ENCODE measurements around the gene PHF21A.
"Not testable (repeated sequence)": the region's sequence is repeated elsewhere in the genome, so short reads cannot be mapped to it uniquely, and the experiment has no call there.

DNA sequence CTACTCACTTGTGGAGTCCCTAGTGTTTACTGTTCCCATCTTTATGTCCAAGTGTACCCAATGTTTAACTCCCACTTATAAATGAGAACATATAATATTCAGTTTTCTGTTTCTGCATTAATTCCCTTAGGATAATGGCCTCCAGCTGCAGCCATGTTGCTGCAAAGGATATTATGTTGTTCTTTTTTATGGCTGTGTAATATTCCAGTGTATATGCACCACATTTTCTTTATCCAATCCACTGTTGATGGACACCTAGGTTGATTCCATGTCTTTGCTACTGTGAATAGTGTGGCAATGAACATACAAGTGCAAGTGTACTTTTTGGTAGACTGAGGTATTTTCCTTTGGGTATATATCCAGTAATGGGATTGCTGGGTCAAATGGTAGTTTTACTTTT is 107.1 kb downstream of the PHF21A start:
- TF ChIP-seq, protein P1, sequence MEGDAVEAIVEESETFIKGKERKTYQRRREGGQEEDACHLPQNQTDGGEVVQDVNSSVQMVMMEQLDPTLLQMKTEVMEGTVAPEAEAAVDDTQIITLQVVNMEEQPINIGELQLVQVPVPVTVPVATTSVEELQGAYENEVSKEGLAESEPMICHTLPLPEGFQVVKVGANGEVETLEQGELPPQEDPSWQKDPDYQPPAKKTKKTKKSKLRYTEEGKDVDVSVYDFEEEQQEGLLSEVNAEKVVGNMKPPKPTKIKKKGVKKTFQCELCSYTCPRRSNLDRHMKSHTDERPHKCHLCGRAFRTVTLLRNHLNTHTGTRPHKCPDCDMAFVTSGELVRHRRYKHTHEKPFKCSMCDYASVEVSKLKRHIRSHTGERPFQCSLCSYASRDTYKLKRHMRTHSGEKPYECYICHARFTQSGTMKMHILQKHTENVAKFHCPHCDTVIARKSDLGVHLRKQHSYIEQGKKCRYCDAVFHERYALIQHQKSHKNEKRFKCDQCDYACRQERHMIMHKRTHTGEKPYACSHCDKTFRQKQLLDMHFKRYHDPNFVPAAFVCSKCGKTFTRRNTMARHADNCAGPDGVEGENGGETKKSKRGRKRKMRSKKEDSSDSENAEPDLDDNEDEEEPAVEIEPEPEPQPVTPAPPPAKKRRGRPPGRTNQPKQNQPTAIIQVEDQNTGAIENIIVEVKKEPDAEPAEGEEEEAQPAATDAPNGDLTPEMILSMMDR (IDR thresholded peaks at IDR 0.05; ENCODE audit: insufficient read depth, low read length, poor library complexity, severe bottlenecking) = not testable (repeated sequence)
- TF ChIP-seq EZH2phosphoT487 (conservative IDR thresholded peaks at IDR 0.05; ENCODE audit: low read length) = not testable (repeated sequence)
